NCI-H460 (cell line): ENCODE results near the gene DISP3. TPM values are rescaled to one million over a fixed set of nuclear protein-coding genes. Genes with fewer than 3 reads are reported as not detected.
"Not testable (repeated sequence)": the region's sequence is repeated elsewhere in the genome, so short reads cannot be mapped to it uniquely, and the experiment has no call there.

Source experiments
- DNase-seq: peaks from one replicate; pipeline ENCODE4 v3.0.0-alpha.2; 2016; ENCODE audit warnings: low read depth; ENCODE audit errors: extremely low read depth
- total RNA-seq: library from RNA; depleted of rRNA; stranded (reverse); fragments of >200 nt; shearing (Covaris generic); gene quantifications from 2 replicates; pipeline ENCODE4 v1.2.3, GENCODE V29; 2014; rRNA removed

Gene DISP3
- total RNA-seq, 1 experiment from 2014 or later = 0.07 TPM

DNA sequence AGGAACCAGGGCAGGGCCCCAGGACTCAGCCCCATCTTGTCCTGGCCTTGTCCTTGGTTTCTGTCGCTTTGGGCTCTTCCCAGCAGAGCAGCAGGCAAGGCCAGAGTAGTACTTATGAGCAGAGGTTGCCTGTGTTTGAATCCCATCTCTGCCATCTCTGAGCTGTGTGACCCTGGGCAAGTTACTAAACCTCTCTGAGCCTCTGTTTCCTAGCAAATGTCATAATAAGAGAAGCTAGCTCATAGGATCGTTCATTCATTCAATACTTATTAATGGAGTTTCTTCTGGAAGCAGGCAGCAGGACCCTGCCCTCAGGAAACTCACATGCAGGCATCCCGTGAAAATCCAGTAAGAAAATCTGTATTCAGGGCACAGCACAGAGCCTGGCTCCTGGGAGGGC is 91.0 kb downstream of the DISP3 start:
- no peak for DNase-seq

DNA sequence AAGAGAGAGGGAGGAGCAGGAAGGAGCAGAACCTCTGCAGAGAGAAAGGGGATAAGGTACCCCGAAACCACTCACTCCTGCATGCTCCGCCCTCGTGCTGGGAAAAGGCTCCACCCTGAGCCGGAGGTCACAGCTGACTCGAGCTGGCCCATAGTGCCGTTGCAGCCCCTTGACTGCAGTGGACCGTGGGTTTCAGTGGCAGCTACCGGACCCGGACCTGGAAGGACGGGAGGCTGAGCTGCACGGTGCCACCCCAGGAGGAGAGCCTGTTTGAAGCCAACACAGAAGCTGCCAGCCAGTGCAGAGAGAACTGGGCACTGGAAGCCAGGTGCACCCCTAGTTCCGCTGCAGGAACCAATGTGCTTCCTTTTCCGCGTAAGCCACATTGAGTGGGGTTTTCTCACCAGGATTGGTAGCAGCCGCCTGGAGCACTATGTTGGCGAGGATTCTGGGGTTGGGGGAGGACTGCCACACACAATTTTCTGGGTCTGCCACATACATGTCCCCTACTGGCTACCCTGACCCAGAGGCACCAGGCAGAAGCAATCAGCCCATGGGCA is 91.9 kb downstream of the DISP3 start:
- DNase-seq = no peak

DNA sequence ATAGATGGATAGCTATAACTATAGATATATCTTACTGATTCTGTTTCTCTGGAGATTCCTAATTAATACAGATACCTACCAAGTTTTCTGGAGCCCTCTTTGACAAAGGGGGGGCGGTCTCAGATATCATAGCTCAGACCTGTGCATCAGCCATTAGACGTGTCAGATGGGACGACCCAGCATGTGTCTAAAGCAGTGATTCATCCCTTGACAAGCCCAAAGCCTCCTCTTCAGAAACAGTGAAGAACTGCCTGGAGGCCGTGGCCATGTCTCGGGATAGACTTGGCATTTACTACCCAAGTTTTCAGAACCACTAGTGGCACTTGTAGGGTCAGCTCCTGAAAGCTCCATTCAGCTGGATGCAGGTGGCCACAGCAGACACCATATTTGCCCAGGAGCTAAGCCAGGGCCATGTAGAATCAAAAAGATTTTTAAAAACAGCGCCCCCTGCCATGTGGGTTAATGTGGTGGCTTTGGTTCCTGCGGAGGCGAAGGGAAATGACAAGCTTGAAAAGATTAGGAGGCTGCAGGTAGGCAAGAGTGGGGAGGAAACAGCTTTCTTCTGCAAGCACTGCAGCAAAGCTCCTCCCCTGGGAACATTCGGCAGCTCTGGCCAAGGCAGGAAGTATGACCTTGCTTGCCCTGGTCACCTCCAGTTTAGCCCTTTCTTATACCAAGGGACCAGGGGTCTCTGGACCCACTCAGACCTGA is 93.1 kb downstream of the DISP3 start:
- DNase-seq = no peak

DNA sequence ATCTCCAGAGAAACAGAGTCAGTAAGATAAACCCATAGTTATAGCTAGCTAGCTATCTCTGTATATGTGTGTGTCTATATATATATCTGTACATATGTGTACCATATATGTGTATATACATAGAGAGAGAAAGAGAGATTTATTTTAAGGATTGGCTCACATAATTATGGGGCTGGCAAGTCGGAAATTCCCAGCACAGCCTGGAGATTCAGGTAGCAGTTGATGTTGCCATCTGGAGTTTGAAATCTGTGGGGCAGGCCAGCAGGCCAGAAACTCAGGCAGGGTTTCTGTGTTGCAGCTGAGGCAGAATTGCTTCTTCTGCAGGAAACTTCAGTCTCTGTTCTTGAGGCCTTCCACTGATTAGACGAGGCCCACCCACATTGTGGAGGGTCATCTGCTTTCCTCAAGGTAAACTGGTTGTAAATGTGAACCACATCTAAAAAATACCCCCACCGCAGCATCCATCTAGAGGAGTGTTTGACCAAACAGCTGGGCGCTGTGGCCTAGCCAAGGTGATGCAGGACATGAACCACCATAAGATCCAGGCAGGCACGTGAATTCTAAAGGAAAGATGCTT is 94.2 kb downstream of the DISP3 start:
- DNase-seq = no peak

DNA sequence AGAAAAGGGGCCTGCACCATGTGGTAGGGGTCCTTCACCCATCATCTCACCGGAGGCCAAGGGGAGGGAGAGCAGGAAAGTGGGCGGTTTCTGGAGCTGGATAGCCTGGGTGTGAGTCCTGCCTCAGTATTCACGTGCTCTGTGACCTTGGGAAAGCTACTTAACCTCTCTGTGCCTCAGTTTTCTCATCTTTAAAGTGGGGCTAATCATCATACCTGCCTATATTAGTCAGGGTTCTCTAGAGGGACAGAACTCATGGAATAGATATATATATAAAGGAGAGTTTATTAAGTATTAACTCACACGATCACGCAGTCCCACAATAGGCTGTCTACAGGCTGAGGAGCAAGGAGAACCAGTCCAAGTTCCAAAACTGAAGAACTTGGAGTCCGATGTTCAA is 96.6 kb downstream of the DISP3 start:
- DNase-seq = no peak

DNA sequence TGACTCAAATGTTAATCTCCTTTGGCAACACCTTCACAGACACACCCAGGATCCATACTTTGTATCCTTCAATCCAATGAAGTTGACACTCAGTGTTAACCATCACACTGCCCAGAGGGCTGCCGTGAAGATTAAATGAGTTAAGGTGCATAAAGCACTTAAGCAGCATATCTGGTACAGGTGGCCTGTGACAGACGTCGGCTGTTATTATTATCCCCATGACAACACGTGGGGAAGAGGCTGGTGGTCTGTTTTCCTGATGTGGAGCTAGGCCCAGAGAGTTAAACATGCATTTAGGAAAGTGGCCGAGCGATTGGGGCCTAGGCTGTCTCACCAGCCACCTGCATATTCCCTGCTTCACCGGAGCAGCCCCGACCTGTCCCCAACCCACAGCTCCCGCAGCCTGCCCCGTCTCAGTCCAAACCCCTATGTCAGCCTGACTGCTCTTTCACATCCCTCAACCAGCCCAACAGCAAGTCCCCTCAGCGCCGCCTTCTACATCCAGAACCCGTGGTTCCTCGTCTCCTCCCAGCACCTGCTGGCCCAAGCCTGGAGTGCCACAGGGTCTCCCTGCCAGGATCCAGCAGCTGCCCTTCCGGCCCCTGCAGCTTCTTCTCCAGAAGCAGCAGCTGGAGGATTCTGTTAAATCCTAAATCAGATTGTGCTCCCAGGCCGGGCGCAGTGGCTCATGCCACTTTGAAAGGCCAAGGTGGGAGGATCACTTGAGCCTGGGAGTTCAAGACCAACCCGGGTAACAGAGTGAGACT is 97.3 kb downstream of the DISP3 start:
- no peak for DNase-seq

DNA sequence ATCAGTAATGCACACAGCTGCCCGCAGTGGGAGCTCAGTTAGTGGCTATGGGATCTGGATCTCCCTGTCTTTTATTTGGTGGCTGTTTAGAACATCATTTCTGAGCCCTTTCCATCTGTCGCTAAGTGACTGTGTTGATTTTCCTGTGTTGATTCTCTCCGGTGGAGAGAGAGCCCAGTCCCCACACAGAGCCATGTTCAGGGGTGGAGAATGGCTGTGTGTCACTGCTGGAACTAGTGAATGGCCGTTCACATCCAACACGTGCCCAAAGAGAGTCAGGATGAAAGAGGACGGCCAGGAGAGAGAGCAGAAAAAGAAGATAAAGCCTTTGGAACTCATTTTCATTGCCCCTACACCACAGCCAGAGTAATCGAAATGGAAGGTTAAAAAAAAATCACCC is 99.0 kb downstream of the DISP3 start:
- DNase-seq = no peak

DNA sequence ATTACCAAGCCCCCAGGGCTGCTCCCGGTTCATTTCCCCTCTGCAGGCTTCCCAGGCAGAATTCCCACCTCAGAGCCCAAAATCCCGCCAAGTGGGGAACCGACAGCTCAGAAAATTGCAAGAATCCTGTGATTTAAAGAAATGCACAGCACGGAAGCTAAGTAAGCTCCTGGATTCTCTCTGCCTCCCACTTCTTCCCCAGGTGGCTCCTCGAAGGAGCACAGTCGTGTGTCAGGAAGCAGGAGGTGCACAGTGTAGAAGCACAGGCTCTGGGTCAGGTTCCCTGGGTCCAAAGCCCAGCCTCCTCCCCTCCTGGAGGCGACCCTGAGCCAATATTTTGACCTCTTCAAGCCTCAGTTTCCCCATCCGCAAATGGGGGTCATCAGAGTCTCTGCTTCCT is 100.6 kb downstream of the DISP3 start:
- no peak for DNase-seq

DNA sequence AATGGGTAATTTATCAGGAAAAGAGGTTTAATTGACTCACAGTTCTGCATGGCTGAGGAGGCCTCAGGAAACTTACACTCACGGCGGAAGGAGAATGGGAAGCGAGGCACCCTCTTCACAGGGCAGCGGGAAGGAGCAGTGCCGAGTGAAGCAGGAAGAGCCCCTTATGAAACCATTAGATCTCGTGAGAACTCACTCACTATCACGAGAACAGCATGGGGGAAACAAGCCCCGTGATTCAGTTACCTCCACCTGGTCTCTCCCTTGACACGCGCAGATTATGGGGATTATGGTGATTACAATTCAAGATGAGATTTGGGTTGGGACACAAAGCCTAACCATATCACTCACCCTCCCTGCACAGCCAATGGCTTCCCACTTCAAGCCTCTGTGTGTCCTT is 101.1 kb downstream of the DISP3 start:
- DNase-seq = not testable (repeated sequence)

DNA sequence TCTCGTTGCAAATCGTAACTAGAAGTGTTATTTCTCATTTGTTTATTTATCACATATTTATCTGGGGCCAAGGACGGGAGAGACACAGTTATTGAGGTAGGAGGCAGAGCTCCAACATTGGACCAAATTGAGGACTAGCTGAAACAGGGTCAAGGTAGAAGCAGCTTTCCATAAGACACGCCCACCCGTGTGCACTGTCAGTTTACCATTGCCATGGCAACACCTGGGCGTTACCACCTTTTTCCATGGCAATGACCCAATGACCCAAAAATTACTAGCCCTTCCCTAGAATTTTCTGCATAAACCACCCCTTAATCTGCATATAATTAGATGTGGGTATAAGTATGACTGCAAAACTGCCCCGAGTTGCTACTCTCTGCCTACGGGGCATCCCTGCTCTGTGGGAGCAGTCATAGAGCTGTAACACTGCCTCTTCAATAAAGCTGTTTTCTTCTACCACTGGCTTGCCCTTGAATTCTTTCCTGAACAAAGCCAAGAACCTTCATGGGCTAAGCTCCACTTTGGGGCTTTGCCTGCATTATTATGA is 102.6 kb downstream of the DISP3 start:
- no peak for DNase-seq

DNA sequence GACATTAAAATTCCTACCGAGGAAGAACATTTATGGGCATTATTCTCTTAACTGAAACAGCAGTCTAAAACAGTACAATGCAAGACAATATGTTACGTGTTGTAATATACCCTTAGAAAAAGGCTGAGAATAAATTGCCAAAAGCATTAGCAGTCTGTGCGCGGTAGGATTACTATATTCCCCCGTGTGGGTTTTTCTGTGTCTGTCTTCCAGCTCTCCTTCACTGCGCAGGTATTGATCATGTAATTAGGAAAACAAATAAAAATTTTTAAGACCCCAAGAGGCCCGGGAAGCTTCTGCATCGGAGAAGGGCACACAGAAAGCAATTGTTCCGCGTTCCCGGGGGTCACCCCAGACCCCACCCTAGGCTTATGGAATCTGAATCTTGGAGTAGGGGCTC is 106.4 kb downstream of the DISP3 start:
- DNase-seq = no peak

Other genes with a start within 250 kb of the DISP3 start
- 29.3 and 30.0 TPM in 2 replicates for gene MTOR, start 216.6 kb upstream of the DISP3 start, total RNA-seq
- 13.6 TPM in 2 replicates for gene UBIAD1, start 206.0 kb upstream of the DISP3 start, total RNA-seq
- 0.35 and 0.50 TPM in 2 replicates for gene FBXO2, start 175.3 kb downstream of the DISP3 start, total RNA-seq
- 8.2 and 9.1 TPM in 2 replicates for gene FBXO44, start 175.7 kb downstream of the DISP3 start, total RNA-seq
- 6.8 and 10.4 TPM in 2 replicates for gene FBXO6, start 185.0 kb downstream of the DISP3 start, total RNA-seq
- gene MAD2L2, start 202.0 kb downstream of the DISP3 start, total RNA-seq = 49.5 and 51.2 TPM in 2 replicates
- 0.02 and 0.03 TPM in 2 replicates for gene DRAXIN, start 212.6 kb downstream of the DISP3 start, total RNA-seq